HG02885 (cell line): ENCODE measurements around the gene TIE1.

Source experiments
- ATAC-seq: cut with Tn5 transposase; IDR thresholded peaks from one replicate; pipeline ENCODE4 v1.9.1; 2021; ENCODE audit warnings: mild to moderate bottlenecking; ENCODE audit not compliant: unreplicated experiment, poor library complexity

Gene TIE1

DNA sequence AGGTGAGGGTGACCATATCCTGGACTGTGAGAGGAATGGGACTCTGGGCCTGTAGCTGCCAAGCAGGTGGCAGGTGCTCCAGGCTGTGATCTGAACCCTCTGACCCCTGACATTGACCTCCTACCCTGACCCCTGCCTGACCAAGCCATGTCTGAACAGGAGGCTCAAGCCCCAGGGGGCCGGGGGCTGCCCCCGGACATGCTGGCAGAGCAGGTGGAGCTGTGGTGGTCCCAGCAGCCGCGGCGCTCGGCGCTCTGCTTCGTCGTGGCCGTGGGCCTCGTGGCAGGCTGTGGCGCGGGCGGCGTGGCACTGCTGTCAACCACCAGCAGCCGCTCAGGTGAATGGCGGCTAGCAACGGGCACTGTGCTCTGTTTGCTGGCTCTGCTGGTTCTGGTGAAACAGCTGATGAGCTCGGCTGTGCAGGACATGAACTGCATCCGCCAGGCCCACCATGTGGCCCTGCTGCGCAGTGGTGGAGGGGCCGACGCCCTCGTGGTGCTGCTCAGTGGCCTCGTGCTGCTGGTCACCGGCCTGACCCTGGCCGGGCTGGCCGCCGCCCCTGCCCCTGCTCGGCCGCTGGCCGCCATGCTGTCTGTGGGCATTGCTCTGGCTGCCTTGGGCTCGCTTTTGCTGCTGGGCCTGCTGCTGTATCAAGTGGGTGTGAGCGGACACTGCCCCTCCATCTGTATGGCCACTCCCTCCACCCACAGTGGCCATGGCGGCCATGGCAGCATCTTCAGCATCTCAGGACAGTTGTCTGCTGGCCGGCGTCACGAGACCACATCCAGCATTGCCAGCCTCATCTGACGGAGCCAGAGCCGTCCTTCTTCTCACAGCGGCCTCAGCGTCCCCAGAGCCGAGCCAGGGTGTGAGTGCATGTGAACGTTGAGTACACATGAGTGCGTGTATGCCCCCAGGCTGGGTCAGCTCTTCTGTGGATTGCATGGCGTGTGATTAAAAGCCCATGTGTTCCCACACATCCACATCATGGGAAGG, 27.9 kb upstream of the TIE1 start:
- no peak for ATAC-seq

DNA sequence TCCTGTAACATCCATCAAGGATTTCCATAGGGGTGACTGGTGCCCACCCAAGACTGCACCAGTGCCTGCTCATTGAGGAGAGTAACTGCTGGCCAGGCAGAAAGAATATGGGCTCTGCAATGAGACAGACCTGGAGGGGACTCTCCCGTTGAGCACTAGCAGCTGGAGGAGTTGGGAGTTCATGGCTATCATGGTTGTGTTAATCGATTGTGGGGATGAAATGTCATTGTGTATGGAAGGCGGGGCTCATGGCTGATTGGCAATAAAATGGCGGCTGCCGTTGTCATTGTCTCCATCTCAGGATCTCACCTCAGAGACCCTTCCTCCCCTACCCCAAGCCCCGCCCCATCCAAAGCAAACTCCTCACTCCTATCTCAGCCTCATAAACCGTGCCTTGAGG, 27.1 kb upstream of the TIE1 start:
- ATAC-seq, result no peak

DNA sequence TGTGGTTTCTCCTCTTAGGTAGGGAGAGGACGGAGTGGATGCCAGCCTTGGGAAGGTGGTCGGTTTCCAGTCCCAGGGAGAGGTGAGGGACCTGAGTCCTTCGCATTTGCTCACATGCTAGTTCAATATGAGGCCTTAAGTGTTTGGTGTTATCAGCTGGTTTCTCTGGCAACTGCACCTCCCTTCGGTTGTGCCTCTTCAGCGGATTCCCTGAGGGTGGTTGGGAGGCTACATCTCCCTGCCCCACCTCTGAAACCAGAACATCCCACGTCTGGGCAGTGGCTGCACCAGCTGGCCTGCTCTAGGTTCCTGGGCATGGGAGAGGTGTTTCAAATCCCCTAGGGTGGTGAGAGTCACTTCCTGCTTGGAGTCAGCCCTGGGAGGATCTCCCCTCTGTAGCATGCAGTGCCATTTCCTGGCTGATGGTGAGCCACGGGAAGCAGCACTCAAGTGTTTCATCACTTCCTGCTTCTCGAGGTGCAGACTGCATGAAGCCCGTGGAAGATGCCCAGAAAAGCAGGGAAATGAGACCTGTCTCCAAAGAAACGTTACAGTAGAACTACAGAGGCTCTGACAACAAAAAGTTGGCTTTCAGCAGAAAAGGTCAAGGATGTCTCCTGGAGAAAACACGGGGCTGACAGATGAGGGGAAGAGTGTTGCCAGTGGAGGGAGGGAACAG, 26.5 kb upstream of the TIE1 start:
- ATAC-seq, result no peak

DNA sequence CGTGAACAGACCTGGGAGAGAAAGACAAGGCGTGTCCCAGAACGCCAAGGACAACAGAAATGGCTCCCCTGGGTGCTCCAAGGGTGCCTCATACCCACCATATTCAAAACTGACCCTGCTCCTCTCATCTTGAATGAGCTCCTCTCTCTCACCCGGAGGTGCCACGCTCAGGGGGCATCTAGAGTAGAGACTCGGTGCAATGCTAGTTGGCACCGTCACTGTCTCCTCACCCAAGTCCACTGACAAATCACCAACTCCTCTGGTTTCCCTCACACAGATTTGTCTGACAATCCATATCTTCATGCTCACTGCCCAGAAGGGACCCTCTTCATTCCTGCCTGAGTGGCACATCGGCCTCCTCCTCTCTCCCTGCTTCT, 26.0 kb upstream of the TIE1 start:
- ATAC-seq, result no peak

DNA sequence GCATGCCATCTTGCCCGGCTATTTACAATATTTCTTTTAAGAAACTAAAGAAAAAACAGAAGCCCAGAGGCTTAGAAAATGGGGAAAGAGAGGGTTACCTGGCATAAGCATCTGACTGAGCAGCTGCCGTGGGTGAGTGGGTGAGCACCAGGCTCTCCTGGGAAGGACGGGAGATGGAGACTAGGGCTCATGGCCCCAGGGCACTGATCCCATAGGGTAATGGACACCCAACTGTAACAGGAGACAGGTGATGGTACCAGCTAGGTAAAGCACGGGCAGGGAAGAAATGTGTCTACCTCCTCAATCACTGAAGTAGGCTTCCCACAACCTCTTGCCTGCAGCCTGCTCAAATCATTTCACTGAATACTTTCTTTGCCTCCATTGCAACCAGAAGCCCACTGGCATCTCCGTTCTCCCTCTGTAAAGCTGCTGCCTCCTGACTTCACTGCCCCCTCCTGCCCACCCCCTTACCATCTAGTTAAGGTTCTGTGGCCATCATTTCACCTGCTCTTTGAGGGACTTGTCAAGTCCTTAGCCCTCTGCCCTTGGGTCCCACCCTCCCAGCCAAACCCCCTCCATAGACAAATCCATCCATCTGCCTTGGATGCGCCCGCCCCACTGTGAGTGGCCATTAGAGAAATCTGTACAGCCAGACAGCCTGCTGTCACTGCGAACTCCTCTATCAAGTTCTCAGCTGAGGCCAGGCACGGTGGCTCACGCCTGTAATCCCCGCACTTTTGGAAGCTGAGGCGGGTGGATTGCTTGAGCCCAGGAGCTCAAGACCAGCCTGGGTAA, 24.8 kb upstream of the TIE1 start:
- ATAC-seq, result no peak

DNA sequence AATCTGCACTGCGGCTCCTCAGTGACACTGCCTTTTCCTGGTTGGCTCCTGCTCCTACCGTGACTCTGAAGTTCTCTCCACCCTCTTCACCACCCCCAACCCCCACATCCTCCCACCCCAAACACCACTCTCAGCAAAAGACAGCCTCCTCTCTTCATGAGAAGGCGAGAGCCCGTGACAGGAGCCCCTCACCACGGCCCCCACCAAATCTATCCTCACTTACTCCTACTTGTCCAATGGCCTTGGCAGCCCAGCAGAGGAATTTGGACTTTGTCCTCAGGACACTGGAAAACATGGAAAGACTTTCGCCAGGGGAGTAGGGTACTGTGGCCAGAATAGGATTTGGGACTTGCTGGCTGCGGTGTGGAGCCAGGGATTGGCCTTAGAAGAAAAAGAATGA, 24.1 kb upstream of the TIE1 start:
- ATAC-seq, result no peak

DNA sequence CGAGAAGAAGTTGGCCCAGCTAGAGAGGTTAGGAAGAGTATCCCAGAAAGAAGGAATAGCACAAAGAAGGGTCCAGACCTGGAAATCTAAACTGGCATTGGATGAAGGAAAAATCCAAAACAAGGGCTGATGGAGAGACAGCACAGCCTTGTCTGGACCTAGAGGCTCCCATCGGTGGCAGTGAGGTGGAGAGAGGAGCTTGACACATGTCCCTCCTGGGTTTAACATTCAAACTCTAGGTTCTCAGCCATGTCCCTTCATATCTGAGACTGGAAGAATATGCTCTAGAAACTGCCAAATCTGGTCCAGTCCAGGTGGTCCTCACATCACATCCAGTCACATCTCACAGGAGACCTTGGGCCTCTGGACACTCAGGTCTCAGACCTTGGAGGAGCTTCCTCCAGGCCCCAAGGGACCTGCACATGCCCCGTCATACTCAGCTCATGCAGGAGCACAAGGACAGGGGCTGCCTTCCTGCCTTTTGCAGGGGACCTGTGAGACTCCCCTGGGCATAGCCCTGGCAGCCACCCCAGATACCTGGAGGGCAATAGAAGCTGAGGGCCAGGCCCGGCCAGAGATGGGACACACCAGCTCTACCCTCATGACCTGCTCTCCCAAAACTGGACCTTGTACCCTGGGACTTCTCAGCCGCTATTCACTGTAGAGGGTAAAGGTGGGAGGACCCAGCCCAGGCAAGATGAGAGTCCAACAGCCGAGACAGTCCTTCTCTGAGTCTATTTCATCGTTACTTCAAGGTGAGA, 23.5 kb upstream of the TIE1 start:
- no peak for ATAC-seq

DNA sequence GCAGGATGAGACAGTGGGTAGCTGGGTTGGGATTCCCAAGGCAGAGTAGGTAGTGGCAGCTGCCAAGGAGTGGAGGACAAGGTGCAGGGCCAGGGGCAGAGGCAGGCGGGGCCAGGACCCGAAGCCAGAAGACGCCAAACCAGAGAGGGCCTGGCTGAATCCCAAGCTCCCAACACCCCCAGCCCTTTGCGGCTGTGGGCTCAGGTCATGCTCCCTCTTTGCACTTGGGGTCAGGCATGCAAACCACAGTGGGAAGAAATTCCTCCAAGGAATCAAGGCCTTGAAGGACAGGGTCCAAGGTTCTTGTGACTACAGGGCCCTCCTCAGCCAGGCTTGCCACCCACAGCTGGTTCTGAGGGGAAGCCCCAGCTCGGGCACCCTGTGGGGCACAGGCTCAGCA, 21.6 kb upstream of the TIE1 start:
- no peak for ATAC-seq

DNA sequence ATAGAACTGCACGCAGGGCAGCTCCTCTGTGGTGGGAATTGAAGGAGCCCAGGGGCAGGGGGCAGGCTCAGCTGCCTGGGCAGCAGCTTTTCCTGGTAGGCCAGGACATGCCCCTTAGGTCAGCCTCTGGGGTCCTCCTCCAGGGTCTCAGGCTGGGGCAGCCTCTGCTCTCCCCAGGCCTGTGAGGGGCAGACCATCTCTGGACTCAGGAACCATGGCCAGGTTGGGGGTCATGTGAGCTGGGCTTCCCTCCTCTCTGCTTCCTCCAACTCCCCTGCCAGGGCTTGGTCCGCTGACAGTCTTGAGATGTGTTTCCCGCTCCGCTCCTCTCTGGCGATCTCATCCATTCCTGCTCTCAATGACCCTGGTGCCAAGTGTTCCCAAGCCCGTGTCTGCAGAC, 21.1 kb upstream of the TIE1 start:
- no peak for ATAC-seq

DNA sequence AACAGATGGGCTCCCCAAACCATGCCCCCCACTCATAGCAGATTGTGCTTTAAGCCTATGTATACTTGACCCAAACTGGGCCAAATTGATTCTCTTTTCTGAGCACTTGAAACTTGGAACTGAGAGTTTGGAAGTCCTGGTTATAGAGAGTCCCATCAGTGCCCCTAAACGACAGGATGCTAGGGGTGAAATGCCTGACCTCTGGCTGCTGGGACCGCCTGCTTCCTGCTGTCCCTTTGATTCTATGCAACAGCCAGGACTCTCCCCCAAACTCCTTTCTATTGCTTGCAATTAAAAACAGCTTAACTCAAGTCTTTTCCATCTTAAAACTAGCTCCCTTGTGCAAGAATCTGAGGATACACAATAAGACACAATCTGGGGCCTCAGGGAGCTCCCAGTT, 20.1 kb upstream of the TIE1 start:
- no peak for ATAC-seq

DNA sequence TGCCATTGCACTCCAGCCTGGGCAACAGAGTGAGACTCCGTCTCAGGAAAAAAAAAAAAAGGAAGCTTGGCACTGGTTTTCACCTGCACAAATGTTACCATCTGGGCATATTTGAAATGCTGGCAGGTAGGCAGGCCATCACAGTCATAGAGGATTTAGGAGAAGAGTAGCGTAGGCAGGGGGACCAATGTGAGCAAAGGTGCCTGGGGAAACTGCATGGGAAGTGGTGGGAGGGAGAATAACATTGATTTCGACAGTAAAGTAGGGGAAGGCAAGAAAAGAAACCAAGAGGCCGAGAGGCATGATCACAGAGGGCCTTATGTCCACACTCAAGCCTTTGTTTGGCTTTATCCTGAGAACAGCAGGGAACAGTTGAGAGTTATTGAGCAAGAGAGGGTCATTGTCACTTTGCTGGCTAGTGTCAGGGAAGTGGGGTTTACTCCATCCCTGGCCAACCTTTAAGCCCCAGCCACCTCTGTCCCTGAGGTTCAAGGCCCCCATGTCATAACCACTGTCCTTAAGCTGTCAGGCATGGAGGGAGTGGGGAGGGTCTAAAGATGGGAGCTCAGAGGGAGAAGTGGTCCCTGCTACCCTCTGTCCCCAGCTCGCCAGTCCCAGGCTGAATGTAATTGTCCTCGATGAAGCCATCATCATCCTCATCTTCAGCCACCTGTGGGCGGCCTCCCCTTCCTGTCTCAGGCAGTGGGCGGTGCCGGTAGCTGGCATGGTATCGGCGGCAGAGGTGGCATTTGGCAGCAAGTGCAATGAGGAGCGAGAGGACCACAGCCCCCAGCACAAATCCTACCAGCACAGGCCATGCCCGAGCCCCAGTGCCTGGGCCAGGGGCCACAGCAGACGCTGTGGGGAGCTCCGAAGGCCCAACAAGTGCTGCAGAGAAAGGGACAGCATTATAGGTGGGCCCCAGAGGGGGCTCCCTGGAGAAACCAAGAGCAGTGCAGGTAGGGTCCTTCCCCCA, 18.3 kb upstream of the TIE1 start:
- no peak for ATAC-seq

DNA sequence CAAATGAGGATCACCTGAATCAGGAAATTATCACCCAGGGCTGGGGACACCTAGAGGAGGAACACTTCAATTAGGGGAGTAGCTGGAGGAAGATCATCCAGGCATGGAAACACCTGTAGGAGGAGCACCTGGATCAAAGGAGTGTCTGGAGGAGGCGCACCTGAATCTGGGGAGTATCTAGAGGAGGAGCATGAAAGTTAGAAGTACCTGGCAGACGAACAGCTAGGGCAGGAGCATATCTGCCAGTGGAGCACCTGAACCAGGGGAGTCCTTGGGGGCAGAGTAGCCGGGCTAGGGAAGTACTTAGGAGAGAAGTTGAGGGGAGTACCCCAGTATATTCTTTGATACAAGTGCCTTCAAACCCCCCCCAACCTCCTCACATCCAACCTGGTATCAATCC, 16.7 kb upstream of the TIE1 start:
- no peak for ATAC-seq

DNA sequence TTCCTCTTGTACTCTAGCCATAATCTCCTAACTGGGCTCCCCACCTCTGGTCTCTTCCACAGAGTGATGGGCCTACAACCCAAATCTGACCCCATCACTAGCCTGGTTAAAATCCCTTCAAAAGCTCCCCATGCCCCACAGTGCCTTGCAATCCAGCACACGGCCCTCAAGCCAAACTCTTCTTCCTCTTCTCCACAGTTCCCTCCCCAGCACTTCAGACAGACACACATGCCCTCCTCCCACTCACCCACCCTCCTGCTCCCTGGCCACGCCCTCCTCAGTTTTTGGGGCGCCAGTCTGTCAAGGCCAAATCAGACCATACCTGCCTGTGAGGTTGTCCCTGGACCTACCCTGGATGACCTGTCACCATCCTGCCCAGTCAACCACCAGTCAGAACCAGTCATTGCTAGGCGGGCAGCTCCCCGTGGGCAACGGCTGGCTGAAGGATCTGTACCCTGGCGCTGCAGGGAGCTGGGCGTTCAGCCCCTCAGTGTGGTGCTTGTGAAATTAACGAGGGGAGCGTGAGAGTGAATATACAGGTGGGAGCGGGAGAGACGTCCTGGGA, 16.2 kb upstream of the TIE1 start:
- ATAC-seq, result no peak

DNA sequence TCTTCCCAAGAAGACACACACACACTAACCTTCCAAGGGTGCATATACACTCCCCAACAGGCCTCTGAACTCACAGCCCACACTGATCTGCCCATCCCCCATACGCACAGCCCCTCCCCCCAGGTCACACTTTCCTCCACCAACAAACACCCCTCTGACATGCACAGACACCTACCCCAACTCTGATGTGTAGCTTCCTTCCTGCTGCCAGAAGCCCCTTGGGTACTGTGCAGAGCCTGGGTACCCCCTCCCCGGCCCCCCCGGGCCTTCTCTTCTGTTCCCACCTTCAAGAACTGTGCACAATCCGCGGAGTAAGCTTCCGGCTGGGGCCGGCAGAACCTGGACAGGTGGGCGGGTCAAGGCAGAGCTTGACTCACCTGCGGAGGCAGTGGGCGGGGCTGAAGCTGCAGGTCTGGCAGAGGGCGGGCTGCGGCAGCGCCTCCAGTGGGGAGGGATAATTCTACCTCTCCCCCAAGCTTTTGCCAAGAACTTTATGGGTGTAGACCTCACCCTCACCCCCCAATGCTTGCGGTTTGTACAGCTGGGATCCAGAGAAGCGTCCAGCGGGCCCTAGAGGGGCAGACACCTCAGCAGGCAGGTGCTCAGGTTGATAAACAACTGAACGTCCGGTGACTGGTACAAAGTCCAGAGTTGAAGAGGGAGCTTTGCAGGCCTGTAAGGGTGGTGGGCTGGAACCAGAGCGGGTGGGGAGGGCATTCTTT, 15.4 kb upstream of the TIE1 start, which contains the start of gene C1orf210:
Gene C1orf210, minus strand, starts transcription at position 313 of the 722 bp plus-strand sequence. CDS start 2,311 bp downstream, outside the sequence.
- no peak for ATAC-seq

DNA sequence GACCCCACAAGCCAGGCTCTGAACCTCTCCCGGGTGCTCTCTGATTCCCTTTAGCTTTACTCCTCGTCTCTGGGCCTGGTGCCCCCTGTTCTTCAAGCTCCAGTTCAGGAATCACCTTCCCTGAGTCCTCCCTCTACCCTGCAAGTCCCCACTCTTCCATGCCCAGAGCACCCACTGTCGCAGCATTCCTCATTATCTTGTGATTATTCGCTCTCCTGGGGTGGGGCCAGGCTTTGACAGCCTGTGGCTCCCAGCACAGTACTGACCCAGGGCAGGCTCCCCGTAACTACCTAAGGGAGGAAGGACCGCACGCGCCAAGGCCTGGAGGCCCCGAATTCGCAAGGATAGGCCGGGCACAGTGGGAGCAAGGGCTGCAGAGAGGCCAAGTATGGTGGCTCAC, 14.7 kb upstream of the TIE1 start:
- no peak for ATAC-seq

DNA sequence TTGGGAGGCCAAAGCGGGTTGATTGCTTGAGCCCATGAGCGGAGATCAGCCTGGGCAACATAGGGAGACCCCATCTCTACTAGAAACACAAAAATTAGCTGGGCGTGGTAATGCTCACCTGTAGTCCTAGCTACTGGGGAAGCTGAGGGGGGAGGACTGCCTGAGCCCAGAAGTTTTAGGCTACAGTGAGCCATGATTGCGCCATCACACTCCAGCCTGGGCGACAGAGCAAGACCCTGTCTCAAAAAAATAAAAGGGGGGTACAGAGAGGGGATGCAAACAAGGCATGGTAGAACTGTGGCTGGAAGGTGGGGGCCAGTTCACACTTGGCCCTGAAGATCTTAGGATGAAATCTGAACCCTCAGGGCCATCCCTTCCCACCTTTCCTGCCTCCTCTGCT, 14.2 kb upstream of the TIE1 start:
- no peak for ATAC-seq

DNA sequence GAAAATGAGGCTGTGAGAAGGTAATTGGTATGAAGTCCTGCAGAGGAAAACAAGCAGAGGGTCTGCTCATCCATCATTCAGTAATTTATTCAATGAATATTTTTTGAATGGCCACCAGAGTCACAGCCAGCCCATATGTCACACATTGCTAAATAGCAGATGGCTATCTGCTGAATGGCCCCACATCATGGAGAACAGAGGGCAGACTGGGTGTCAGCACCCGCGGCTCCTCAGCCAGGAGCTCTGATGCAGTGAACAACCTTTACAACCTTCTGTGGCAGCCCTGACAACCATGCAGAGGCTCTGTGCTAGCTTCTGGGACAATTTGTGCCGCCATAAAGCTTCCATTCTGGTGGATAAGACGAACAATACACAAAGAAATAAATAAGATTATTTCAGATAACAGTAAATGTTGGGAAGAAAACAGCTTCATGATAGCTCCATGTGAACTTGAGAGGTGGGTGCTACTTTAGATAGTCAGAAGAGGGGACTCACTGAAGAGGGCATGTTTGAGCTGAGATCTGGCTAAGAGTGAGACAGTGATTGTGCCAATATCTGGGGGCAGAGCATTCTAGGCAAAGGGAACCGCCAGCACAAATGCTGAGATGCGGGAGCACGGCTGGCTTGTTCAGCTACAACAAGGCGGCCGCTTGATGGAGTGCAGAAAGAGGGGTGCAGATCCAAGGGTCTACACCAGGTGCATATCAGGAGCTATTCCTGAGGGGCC, 12.6 kb upstream of the TIE1 start:
- ATAC-seq, result no peak
